ENCODE results near the gene LRRIQ3. TPM values are rescaled to one million over a fixed set of nuclear protein-coding genes. Genes with fewer than 3 reads are reported as not detected.
A peak's percentile ranks its signal among the peaks of the same experiment; 100 is the strongest.
"Not testable (repeated sequence)": the region's sequence is repeated elsewhere in the genome, so short reads cannot be mapped to it uniquely, and the experiment has no call there.

The LRRIQ3 gene
- total and polyA plus RNA-seq, 2 of the 4 experiments (the other 2 are of a cell fraction) = 1.2 to 1.8 TPM

DNA sequence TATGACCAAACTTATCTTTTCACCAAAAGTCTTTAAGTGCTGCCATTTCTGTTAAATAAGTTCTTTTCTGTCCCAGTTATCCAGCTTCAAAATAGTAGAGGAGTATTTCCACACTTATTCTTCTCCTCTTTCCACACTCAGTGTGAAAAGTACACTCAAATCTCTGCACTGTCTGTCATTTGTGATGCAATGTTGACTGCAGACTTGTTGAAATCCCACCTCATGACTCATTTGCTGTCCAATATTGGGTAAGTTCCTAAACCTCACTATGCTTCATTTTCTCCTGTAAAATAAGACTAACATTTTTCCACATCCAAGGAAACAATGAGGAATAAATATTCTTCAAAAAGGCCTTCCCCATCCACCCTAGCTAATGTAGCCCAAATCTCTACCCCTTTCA lies 17.5 kb downstream of the LRRIQ3 start:
- no peak overlapping the region for H3K14ac ChIP-seq (replicated peaks; ENCODE audit: low read depth, low read length)
- H3K4me2 ChIP-seq (ENCODE audit: low read depth, low read length) = no peak overlapping the region
- no peak overlapping the region for H2BK5ac ChIP-seq (ENCODE audit: low read depth, low read length, poor library complexity, severe bottlenecking)
- H2AK9ac ChIP-seq (replicated peaks; ENCODE audit: low read depth, low read length, poor library complexity) = no peak overlapping the region
- H3K79me1 ChIP-seq (ENCODE audit: low read depth in 1 of 2, low read length in 2 of 2) = no peaks in the 10 kb centered on the region
- H2AK5ac ChIP-seq (ENCODE audit: low read depth, low read length) = no peak overlapping the region
- 0 out of 2 replicates have a peak, but pooled peaks cover 2% of the 10 kb centered on the region for H3K4me1 ChIP-seq (ENCODE audit: control insufficient read depth, insufficient read depth, low read length)
- no peak overlapping the region for H2BK15ac ChIP-seq (ENCODE audit: low read depth, low read length)
- H2BK120ac ChIP-seq (ENCODE audit: low read depth, low read length) = no peak overlapping the region
- no peaks in the 10 kb centered on the region for H3K27me3 ChIP-seq (ENCODE audit: control insufficient read depth, insufficient read depth, low read length)
- ChIA-PET CTCF (no interaction called here), POLR2A (ENCODE audit: unreplicated experiment) (no interaction called here)
- H3K4ac ChIP-seq (ENCODE audit: low read depth, low read length) = no peak overlapping the region
- H3K27ac ChIP-seq (ENCODE audit: insufficient read depth, low read length) = no peak overlapping the region
- no peak overlapping the region for H2BK20ac ChIP-seq (ENCODE audit: low read depth, low read length)
- no peak overlapping the region for H4K8ac ChIP-seq (ENCODE audit: low read depth in 2 of 2, low read length in 2 of 2)
- no peak overlapping the region for H2AFZ ChIP-seq (replicated peaks; ENCODE audit: low read length, poor library complexity)
- H4K91ac ChIP-seq (ENCODE audit: insufficient read depth, low read depth, low read length) = no peak overlapping the region
- H3K9ac ChIP-seq (ENCODE audit: low read depth, low read length) = no peak overlapping the region
- no peaks in the 10 kb centered on the region for H4K20me1 ChIP-seq (ENCODE audit: insufficient read depth, low read length)
- dilution Hi-C loops (cut with HindIII; ENCODE audit: low sequenced_read_pairs, unreplicated experiment) (no loop called here), in situ Hi-C loops (cut with MboI; ENCODE audit: low sequenced_read_pairs) (loop anchor here (25.0 kb wide), 1 partner anchor 557 kb away; the partner anchor contains the start of genes CRYZ and TYW3), intact Hi-C loops (cut with micrococcal nuclease) (no loop called here)
- DNase-seq (peak; percentile 63), ATAC-seq (ENCODE audit: low read depth) (no peak)
- H3K23ac ChIP-seq (ENCODE audit: low read depth, low read length) = no peak overlapping the region
- no peaks in the 10 kb centered on the region for H3K9me3 ChIP-seq (ENCODE audit: control insufficient read depth, insufficient read depth, low read length)
- no peak for TF ChIP-seq POLR2A (IDR thresholded peaks at IDR 0.05; ENCODE audit: low read depth, low read length)
- peak; percentile 90 for TF ChIP-seq CEBPB (IDR thresholded peaks at IDR 0.05; ENCODE audit: low read depth, low read length)
- peak; percentile 39; the same call in 1 of the 2 replicates for TF ChIP-seq FOS (IDR thresholded peaks at IDR 0.05; ENCODE audit: low read depth, low read length)
- no peak for TF ChIP-seq BHLHE40 (IDR thresholded peaks at IDR 0.05; ENCODE audit: low read depth, low read length)
- H3K56ac ChIP-seq (ENCODE audit: extremely low read depth, insufficient read depth, low read length) = no peak overlapping the region
- H3K18ac ChIP-seq (ENCODE audit: low read depth, low read length) = no peak overlapping the region
- no TSS peak for BruUV-seq (replicated peaks)
- no peak overlapping the region for H4K5ac ChIP-seq (ENCODE audit: low read depth, low read length)
- no peaks in the 10 kb centered on the region for H3K9me1 ChIP-seq (ENCODE audit: insufficient read depth, low read length)
- no peaks in the 10 kb centered on the region for H3K36me3 ChIP-seq (ENCODE audit: control insufficient read depth, insufficient read depth, low read length)
- no peak overlapping the region for H3K4me3 ChIP-seq (ENCODE audit: insufficient read depth, low read depth, low read length)

DNA sequence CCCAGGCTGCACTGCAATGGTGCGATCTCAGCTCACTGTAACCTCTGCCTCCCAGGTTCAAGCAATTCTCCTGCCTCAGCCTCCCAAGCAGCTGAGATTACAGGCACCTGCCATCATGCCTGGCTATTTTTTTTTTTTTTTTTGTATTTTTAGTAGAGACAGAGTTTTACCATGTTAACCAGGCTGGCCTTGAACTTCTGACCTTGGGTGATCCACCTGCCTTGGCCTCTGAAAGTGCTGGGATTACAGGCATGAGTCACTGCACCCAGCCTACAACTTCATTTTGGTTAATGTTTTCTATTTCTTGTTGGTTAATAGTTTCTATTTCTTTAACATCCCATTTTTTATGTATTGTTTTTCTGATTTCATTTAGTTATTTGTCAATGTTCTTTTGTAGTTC lies 23.6 kb downstream of the LRRIQ3 start:
- H3K9ac ChIP-seq (ENCODE audit: low read depth, low read length); H2AFZ ChIP-seq (replicated peaks; ENCODE audit: low read length, poor library complexity); CTCF ChIA-PET; dilution Hi-C loops (cut with HindIII; ENCODE audit: low sequenced_read_pairs, unreplicated experiment); H3K4ac ChIP-seq (ENCODE audit: low read depth, low read length); H3K4me2 ChIP-seq (ENCODE audit: low read depth, low read length); H2BK120ac ChIP-seq (ENCODE audit: low read depth, low read length); H3K14ac ChIP-seq (replicated peaks; ENCODE audit: low read depth, low read length); POLR2A ChIA-PET (ENCODE audit: unreplicated experiment); H3K27me3 ChIP-seq (ENCODE audit: control insufficient read depth, insufficient read depth, low read length); H2BK15ac ChIP-seq (ENCODE audit: low read depth, low read length); H3K4me3 ChIP-seq (ENCODE audit: insufficient read depth, low read depth, low read length); H4K5ac ChIP-seq (ENCODE audit: low read depth, low read length); H3K36me3 ChIP-seq (ENCODE audit: control insufficient read depth, insufficient read depth, low read length); H3K18ac ChIP-seq (ENCODE audit: low read depth, low read length); H4K8ac ChIP-seq (ENCODE audit: low read depth in 2 of 2, low read length in 2 of 2); H2BK5ac ChIP-seq (ENCODE audit: low read depth, low read length, poor library complexity, severe bottlenecking); H2AK5ac ChIP-seq (ENCODE audit: low read depth, low read length); H3K79me1 ChIP-seq (ENCODE audit: low read depth in 1 of 2, low read length in 2 of 2); H3K56ac ChIP-seq (ENCODE audit: extremely low read depth, insufficient read depth, low read length); H4K91ac ChIP-seq (ENCODE audit: insufficient read depth, low read depth, low read length); ATAC-seq (ENCODE audit: low read depth); H3K4me1 ChIP-seq (ENCODE audit: control insufficient read depth, insufficient read depth, low read length); in situ Hi-C loops (cut with MboI; ENCODE audit: low sequenced_read_pairs); H4K20me1 ChIP-seq (ENCODE audit: insufficient read depth, low read length); H3K27ac ChIP-seq (ENCODE audit: insufficient read depth, low read length); DNase-seq; H3K23ac ChIP-seq (ENCODE audit: low read depth, low read length); intact Hi-C loops (cut with micrococcal nuclease); BruUV-seq (replicated peaks); H3K9me3 ChIP-seq (ENCODE audit: control insufficient read depth, insufficient read depth, low read length); H2BK20ac ChIP-seq (ENCODE audit: low read depth, low read length); H2AK9ac ChIP-seq (replicated peaks; ENCODE audit: low read depth, low read length, poor library complexity); H3K9me1 ChIP-seq (ENCODE audit: insufficient read depth, low read length): not testable (repeated sequence)
- no CpG with 5 or more reads among the region's 1 CpG for whole genome bisulfite sequencing, 2 experiments (ENCODE audit: extremely low coverage in 2 of 2, insufficient read length in 1 of 2)
